Measurements from ENCODE around the gene SPATA9. TPM values are rescaled to one million over a fixed set of nuclear protein-coding genes. Genes with fewer than 3 reads are reported as not detected.

SPATA9 gene
- total RNA-seq, 2 experiments from 2014 or later, result not detected

DNA sequence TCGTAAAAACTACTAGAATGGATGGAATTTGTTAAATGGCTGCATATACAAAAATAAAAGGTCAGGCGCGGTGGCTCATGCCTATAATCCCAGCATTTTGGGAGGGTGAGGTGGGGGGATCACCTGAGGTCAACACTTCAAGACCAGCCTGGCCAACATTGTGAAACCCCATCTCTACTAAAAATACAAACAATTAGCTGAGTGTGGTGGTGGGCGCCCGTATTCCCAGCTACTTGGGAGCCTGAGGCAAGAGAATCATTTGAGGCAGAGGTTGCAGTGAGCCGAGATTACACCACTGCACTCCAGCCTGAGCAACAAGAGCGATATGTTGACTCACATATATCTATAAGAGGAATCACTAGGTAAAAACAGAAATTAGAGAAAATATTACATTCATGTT is 72.2 kb downstream of the SPATA9 start:
- H3K79me2 ChIP-seq (ENCODE audit: insufficient read depth, low read depth, low read length), result no peaks in the 10 kb centered on the region
- H4K20me1 ChIP-seq (ENCODE audit: insufficient read depth, low read length), result no peaks in the 10 kb centered on the region
- no peak overlapping the region for H2AFZ ChIP-seq (ENCODE audit: low read length)
- no peaks in the 10 kb centered on the region for H3K4me1 ChIP-seq (ENCODE audit: insufficient read depth, low read length, poor library complexity, severe bottlenecking)
- no peak overlapping the region for H3K4me2 ChIP-seq (ENCODE audit: low read length)
- H3K36me3 ChIP-seq (ENCODE audit: insufficient read depth, low read length), result no peaks in the 10 kb centered on the region
- no peak for TF ChIP-seq EZH2phosphoT487 (IDR thresholded peaks at IDR 0.05; ENCODE audit: borderline replicate concordance, low read depth, low read length)
- TF ChIP-seq, protein P1, sequence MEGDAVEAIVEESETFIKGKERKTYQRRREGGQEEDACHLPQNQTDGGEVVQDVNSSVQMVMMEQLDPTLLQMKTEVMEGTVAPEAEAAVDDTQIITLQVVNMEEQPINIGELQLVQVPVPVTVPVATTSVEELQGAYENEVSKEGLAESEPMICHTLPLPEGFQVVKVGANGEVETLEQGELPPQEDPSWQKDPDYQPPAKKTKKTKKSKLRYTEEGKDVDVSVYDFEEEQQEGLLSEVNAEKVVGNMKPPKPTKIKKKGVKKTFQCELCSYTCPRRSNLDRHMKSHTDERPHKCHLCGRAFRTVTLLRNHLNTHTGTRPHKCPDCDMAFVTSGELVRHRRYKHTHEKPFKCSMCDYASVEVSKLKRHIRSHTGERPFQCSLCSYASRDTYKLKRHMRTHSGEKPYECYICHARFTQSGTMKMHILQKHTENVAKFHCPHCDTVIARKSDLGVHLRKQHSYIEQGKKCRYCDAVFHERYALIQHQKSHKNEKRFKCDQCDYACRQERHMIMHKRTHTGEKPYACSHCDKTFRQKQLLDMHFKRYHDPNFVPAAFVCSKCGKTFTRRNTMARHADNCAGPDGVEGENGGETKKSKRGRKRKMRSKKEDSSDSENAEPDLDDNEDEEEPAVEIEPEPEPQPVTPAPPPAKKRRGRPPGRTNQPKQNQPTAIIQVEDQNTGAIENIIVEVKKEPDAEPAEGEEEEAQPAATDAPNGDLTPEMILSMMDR (conservative IDR thresholded peaks at IDR 0.05; ENCODE audit: low read length), result no peak
- intact Hi-C loops (cut with micrococcal nuclease; ENCODE audit: unreplicated experiment), result no loop called here
- no peaks in the 10 kb centered on the region for H3K9me2 ChIP-seq (ENCODE audit: insufficient read depth, low read length)
- no peak for DNase-seq (ENCODE audit: low spot score)
- ChIA-PET POLR2A (interaction anchor here (0.7 to 1.1 kb wide), 2 partner anchors 11 to 12 kb away, joined by 8 read pairs; no protein-coding TSS in a partner anchor), CTCF (ENCODE audit: unreplicated experiment) (no interaction called here)
- no TSS peak for BruUV-seq (replicated peaks)
- no peaks in the 10 kb centered on the region for H3K9me3 ChIP-seq (ENCODE audit: low read length)
- no peak overlapping the region for H3K27ac ChIP-seq (ENCODE audit: low read depth, low read length, poor library complexity, severe bottlenecking)
- no peak overlapping the region for H3K4me3 ChIP-seq (ENCODE audit: low read depth, low read length, poor library complexity, severe bottlenecking)

DNA sequence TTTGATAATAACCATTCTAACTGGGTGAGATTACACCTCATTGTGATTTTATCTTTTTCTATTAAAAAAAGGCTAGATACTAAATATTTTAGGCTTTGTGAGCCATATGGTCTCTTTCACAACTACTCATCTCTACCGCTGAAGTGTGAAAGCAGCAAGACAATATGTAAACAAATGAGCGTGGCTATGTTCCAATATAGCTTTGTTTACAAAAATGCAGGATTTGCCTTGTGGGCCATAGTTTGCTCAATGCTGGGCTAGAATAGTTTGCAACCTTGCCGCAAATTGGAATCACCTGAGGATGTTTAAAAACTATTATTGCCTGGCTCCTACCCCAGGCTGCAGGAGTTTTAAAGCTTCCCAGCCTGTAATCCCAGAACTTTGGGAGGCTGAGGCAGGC is 73.1 kb downstream of the SPATA9 start:
- no peaks in the 10 kb centered on the region for H3K36me3 ChIP-seq (ENCODE audit: insufficient read depth, low read length)
- no peak overlapping the region for H2AFZ ChIP-seq (ENCODE audit: low read length)
- no peaks in the 10 kb centered on the region for H3K79me2 ChIP-seq (ENCODE audit: insufficient read depth, low read depth, low read length)
- no peak overlapping the region for H3K27ac ChIP-seq (ENCODE audit: low read depth, low read length, poor library complexity, severe bottlenecking)
- no TSS peak for BruUV-seq (replicated peaks)
- no peaks in the 10 kb centered on the region for H3K9me3 ChIP-seq (ENCODE audit: low read length)
- POLR2A ChIA-PET, result interaction anchor here (0.5 to 1.1 kb wide), 2 partner anchors 13 to 105 kb away, joined by 4 to 8 read pairs; no protein-coding TSS in a partner anchor
- CTCF ChIA-PET (ENCODE audit: unreplicated experiment), result no interaction called here
- H3K4me1 ChIP-seq (ENCODE audit: insufficient read depth, low read length, poor library complexity, severe bottlenecking), result no peaks in the 10 kb centered on the region
- intact Hi-C loops (cut with micrococcal nuclease; ENCODE audit: unreplicated experiment), result no loop called here
- H3K4me3 ChIP-seq (ENCODE audit: low read depth, low read length, poor library complexity, severe bottlenecking), result no peak overlapping the region
- H4K20me1 ChIP-seq (ENCODE audit: insufficient read depth, low read length), result no peaks in the 10 kb centered on the region
- TF ChIP-seq, protein P1 (conservative IDR thresholded peaks at IDR 0.05; ENCODE audit: low read length), result no peak
- no peak for TF ChIP-seq EZH2phosphoT487 (IDR thresholded peaks at IDR 0.05; ENCODE audit: borderline replicate concordance, low read depth, low read length)
- no peaks in the 10 kb centered on the region for H3K9me2 ChIP-seq (ENCODE audit: insufficient read depth, low read length)
- H3K4me2 ChIP-seq (ENCODE audit: low read length), result no peak overlapping the region
- DNase-seq (ENCODE audit: low spot score), result no peak

Other genes with a start within 250 kb of the SPATA9 start
- gene SKIC3, start 128.0 kb downstream of the SPATA9 start, total RNA-seq (2014; rRNA removed; shearing (Covaris generic)), result 53.0 and 55.4 TPM in 2 replicates
- gene SKIC3, start 128.0 kb downstream of the SPATA9 start, total RNA-seq (2022), result 73.9 and 81.2 TPM in 2 replicates
- gene ARSK, start 127.9 kb downstream of the SPATA9 start, total RNA-seq (2014; rRNA removed; shearing (Covaris generic)), result 4.1 and 5.9 TPM in 2 replicates
- 5.2 and 6.8 TPM in 2 replicates for gene ARSK, start 127.9 kb downstream of the SPATA9 start, total RNA-seq (2022)
- gene GPR150, start 62.9 kb downstream of the SPATA9 start, total RNA-seq (2014; rRNA removed; shearing (Covaris generic)), result not detected in 2 replicates
- not detected in 2 replicates for gene GPR150, start 62.9 kb downstream of the SPATA9 start, total RNA-seq (2022)
- 7.6 and 9.9 TPM in 2 replicates for gene RFESD, start 36.2 kb downstream of the SPATA9 start, total RNA-seq (2014; rRNA removed; shearing (Covaris generic))
- 7.6 and 10.9 TPM in 2 replicates for gene RFESD, start 36.2 kb downstream of the SPATA9 start, total RNA-seq (2022)
- 0.93 and 4.0 TPM in 2 replicates for gene RHOBTB3, start 48.3 kb upstream of the SPATA9 start, total RNA-seq (2014; rRNA removed; shearing (Covaris generic))
- 0.51 and 0.81 TPM in 2 replicates for gene RHOBTB3, start 48.3 kb upstream of the SPATA9 start, total RNA-seq (2022)
- gene GLRX, start 139.7 kb upstream of the SPATA9 start, total RNA-seq (2014; rRNA removed; shearing (Covaris generic)), result 26.7 and 80.5 TPM in 2 replicates
- gene GLRX, start 139.7 kb upstream of the SPATA9 start, total RNA-seq (2022), result 49.3 and 52.9 TPM in 2 replicates